H1 (cell line): ENCODE measurements around the gene FARSB. TPM values are rescaled to one million over a fixed set of nuclear protein-coding genes. Genes with fewer than 3 reads are reported as not detected.

Experiments
- CTCF ChIA-PET: fragments of 300-600 bp; sonication (Branson Sonifier 250); formaldehyde crosslinking; loops from one replicate; lab custom pipeline; 2021; ENCODE audit not compliant: partially characterized antibody; lab: Charles Lee
- POLR2A ChIA-PET: fragments of 300-600 bp; sonication (Branson Sonifier 250); formaldehyde crosslinking; loops from one replicate; lab custom pipeline; 2021; ENCODE audit warnings: inconsistent platforms; ENCODE audit not compliant: partially characterized antibody; lab: Charles Lee
- DNase-seq, 2 experiments: peaks; one replicate each; pipeline versions ENCODE4 v3.0.0 to v3.0.0-alpha.2; 2010 to 2022; ENCODE audit warnings: low spot score in 2 of 2, low read depth in 1 of 2, mixed read lengths in 1 of 2
- FAIRE-seq: peaks from 2 replicates; lab custom pipeline; 2011; peaks lifted over from hg19 to GRCh38; lab: Jason Lieb, UNC
- H2AFZ ChIP-seq: 2 replicates; pipeline ENCODE4 v1.8.1; 2012; ENCODE audit warnings: low read length, inconsistent platforms
- H2AK5ac ChIP-seq: 2 replicates; pipeline ENCODE4 v1.6.1; 2013; ENCODE audit warnings: low read depth, low read length
- H2BK120ac ChIP-seq: replicated peaks from 2 replicates; pipeline ENCODE3; 2013; ENCODE audit warnings: low read depth, low read length, inconsistent platforms
- H2BK12ac ChIP-seq: 2 replicates; pipeline ENCODE4 v1.6.1; 2013; ENCODE audit warnings: low read depth, low read length
- H2BK15ac ChIP-seq: 2 replicates; pipeline ENCODE4 v1.6.1; 2013; ENCODE audit warnings: low read length
- H2BK20ac ChIP-seq: 2 replicates; pipeline ENCODE4 v1.6.1; 2013; ENCODE audit warnings: low read length
- H2BK5ac ChIP-seq: 2 replicates; pipeline ENCODE4 v1.6.1; 2013; ENCODE audit warnings: low read depth, low read length
- H3K14ac ChIP-seq: 2 replicates; pipeline ENCODE4 v1.6.1; 2013; ENCODE audit warnings: inconsistent platforms; ENCODE audit not compliant: insufficient read length
- H3K18ac ChIP-seq: 2 replicates; pipeline ENCODE4 v1.6.1; 2013; ENCODE audit warnings: low read length; ENCODE audit errors: extremely low read depth
- H3K23ac ChIP-seq: 2 replicates; pipeline ENCODE4 v1.6.1; 2013; ENCODE audit warnings: inconsistent platforms; ENCODE audit not compliant: insufficient read length
- H3K23me2 ChIP-seq: 2 replicates; pipeline ENCODE4 v1.6.1; 2013; ENCODE audit warnings: low read depth, low read length
- H3K27ac ChIP-seq: 2 replicates; pipeline ENCODE4 v1.6.1; 2011; ENCODE audit warnings: low read depth, low read length, inconsistent platforms
- H3K27me3 ChIP-seq, 4 experiments: replicated peaks in 1 of 4; 1 replicate in 1 of 4; 2 replicates in 3 of 4; pipeline versions ENCODE4 v1.6.1 to v1.8.1; 2011 to 2013; ENCODE audit warnings: low read length in 3 of 4, mild to moderate bottlenecking in 3 of 4, inconsistent platforms in 2 of 4, mixed read lengths in 2 of 4, moderate library complexity in 1 of 4; ENCODE audit not compliant: control insufficient read depth in 3 of 4, insufficient read depth in 3 of 4; ENCODE audit errors: extremely low read depth in 1 of 4
- H3K36me3 ChIP-seq, 4 experiments: 2 replicates each; pipeline versions ENCODE4 v1.6.1 to v1.8.1; 2011 to 2013; ENCODE audit warnings: mild to moderate bottlenecking in 4 of 4, low read length in 3 of 4, moderate library complexity in 2 of 4, control low read depth in 1 of 4, inconsistent platforms in 1 of 4; ENCODE audit not compliant: insufficient read depth in 4 of 4, control insufficient read depth in 2 of 4
- H3K4ac ChIP-seq: replicated peaks from 2 replicates; pipeline ENCODE3; 2013; ENCODE audit warnings: low read length, low read depth, mixed read lengths, inconsistent platforms; ENCODE audit not compliant: insufficient read length
- H3K4me1 ChIP-seq, 4 experiments: replicated peaks in 1 of 4; 1 replicate in 1 of 4; 2 replicates in 3 of 4; pipeline versions ENCODE4 v1.6.1 to v1.8.1; 2011 to 2013; ENCODE audit warnings: low read length in 3 of 4, inconsistent platforms in 2 of 4, mixed read lengths in 1 of 4; ENCODE audit not compliant: insufficient read depth in 4 of 4, control insufficient read depth in 3 of 4
- H3K4me2 ChIP-seq, 2 experiments: 2 replicates each; pipeline versions ENCODE4 v1.6.1 to v1.8.1; 2011 to 2013; ENCODE audit warnings: low read depth in 2 of 2, low read length in 2 of 2, control low read depth in 1 of 2, inconsistent platforms in 1 of 2, mild to moderate bottlenecking in 1 of 2; ENCODE audit not compliant: insufficient read depth in 1 of 2
- H3K4me3 ChIP-seq, 4 experiments: fragments of 200-600, 300-600 bp in 1 of 4; sonication (generic), shearing (Covaris generic), sonication (Bioruptor Twin) in 1 of 4; 2 replicates each; pipeline versions ENCODE4 v1.5.1 to v1.8.1; 2011 to 2016; ENCODE audit warnings: low read length in 4 of 4, low read depth in 3 of 4, control low read depth in 2 of 4, inconsistent platforms in 2 of 4, mild to moderate bottlenecking in 2 of 4, mixed read lengths in 1 of 4, moderate library complexity in 1 of 4; ENCODE audit not compliant: insufficient read depth in 2 of 4; ENCODE audit errors: extremely low read depth in 1 of 4
- H3K56ac ChIP-seq: replicated peaks from 2 replicates; pipeline ENCODE3; 2013; ENCODE audit warnings: low read depth, mild to moderate bottlenecking, mixed read lengths, low read length, inconsistent platforms; ENCODE audit not compliant: insufficient read length
- H3K79me1 ChIP-seq: 2 replicates; pipeline ENCODE4 v1.6.1; 2013; ENCODE audit warnings: low read depth, low read length, control low read depth
- H3K79me2 ChIP-seq, 2 experiments: 2 replicates each; pipeline versions ENCODE4 v1.6.1 to v1.8.1; 2012 to 2013; ENCODE audit warnings: low read length in 2 of 2, mild to moderate bottlenecking in 2 of 2, inconsistent platforms in 1 of 2; ENCODE audit not compliant: insufficient read depth in 2 of 2, control insufficient read depth in 1 of 2
- H3K9ac ChIP-seq, 4 experiments: replicated peaks in 1 of 4; 1 replicate in 1 of 4; 2 replicates in 3 of 4; pipeline versions ENCODE4 v1.6.1 to v1.8.1; 2011 to 2013; ENCODE audit warnings: low read depth in 3 of 4, low read length in 3 of 4, control low read depth in 2 of 4, mild to moderate bottlenecking in 2 of 4, moderate library complexity in 2 of 4, inconsistent platforms in 1 of 4; ENCODE audit errors: extremely low read depth in 1 of 4
- H3K9me3 ChIP-seq, 2 experiments: 2 replicates each; pipeline versions ENCODE4 v1.6.1 to v1.8.1; 2012 to 2013; ENCODE audit warnings: mild to moderate bottlenecking in 2 of 2, moderate library complexity in 2 of 2, control low read depth in 1 of 2, inconsistent platforms in 1 of 2, low read depth in 1 of 2, low read length in 1 of 2, mixed read lengths in 1 of 2; ENCODE audit not compliant: insufficient read depth in 2 of 2
- H4K20me1 ChIP-seq, 2 experiments: replicated peaks in 1 of 2; 2 replicates each; pipeline versions ENCODE3 to v1.8.1; 2011 to 2013; ENCODE audit warnings: inconsistent platforms in 2 of 2, low read length in 2 of 2, mild to moderate bottlenecking in 1 of 2; ENCODE audit not compliant: insufficient read depth in 2 of 2, control insufficient read depth in 1 of 2
- H4K5ac ChIP-seq: 2 replicates; pipeline ENCODE4 v1.6.1; 2013; ENCODE audit warnings: low read length, low read depth, mixed read lengths, inconsistent platforms; ENCODE audit not compliant: insufficient read length
- H4K8ac ChIP-seq: 2 replicates; pipeline ENCODE4 v1.8.0; 2013; ENCODE audit warnings: mild to moderate bottlenecking, moderate library complexity, low read length, inconsistent platforms; ENCODE audit not compliant: insufficient read depth; ENCODE audit errors: extremely low read depth
- H4K91ac ChIP-seq: replicated peaks from 2 replicates; pipeline ENCODE3; 2013; ENCODE audit warnings: low read length, mixed read lengths, inconsistent platforms; ENCODE audit not compliant: insufficient read length
- ASH2L ChIP-seq: fragments of 200-600, 300-600 bp; sonication (generic); IDR thresholded peaks from one replicate; pipeline ENCODE4 v1.7.1; 2017; ENCODE audit warnings: low read length
- ATF2 ChIP-seq: IDR thresholded peaks from 2 replicates; pipeline ENCODE4 v1.6.1; 2012; ENCODE audit warnings: low read length, inconsistent platforms
- CBX5 ChIP-seq: fragments of 300-800, 300-1000 bp; sonication (generic); IDR thresholded peaks from 2 replicates; pipeline ENCODE4 v1.7.1; 2016; ENCODE audit warnings: antibody characterized with exemption, low read length, low read depth
- CREB1 ChIP-seq: IDR thresholded peaks from 2 replicates; pipeline ENCODE4 v1.6.1; 2012; ENCODE audit warnings: inconsistent platforms
- EZH2 ChIP-seq: fragments of 200-600 bp; sonication (generic); IDR thresholded peaks from 2 replicates; pipeline ENCODE4 v1.7.1; 2012; ENCODE audit warnings: low read depth, mild to moderate bottlenecking, moderate library complexity, low read length, inconsistent platforms; ENCODE audit not compliant: severe bottlenecking
- HDAC2 ChIP-seq, 2 experiments: fragments of 300-600 bp in 1 of 2; sonication (generic) in 1 of 2; IDR thresholded peaks; 2 replicates each; pipeline ENCODE4 v1.6.1; 2011 to 2012; ENCODE audit warnings: low read depth in 2 of 2, low read length in 2 of 2, mild to moderate bottlenecking in 2 of 2, moderate library complexity in 2 of 2, borderline replicate concordance in 1 of 2, inconsistent platforms in 1 of 2
- HDAC6 ChIP-seq: IDR thresholded peaks from one replicate; pipeline ENCODE4 v1.7.1; 2012; ENCODE audit warnings: low read depth, mild to moderate bottlenecking, inconsistent platforms, low read length, moderate library complexity
- KDM5A ChIP-seq: fragments of 200-600 bp; IDR thresholded peaks from 2 replicates; pipeline ENCODE4 v1.7.1; 2012; ENCODE audit warnings: mild to moderate bottlenecking, low read length, inconsistent platforms, mixed read lengths
- MAX ChIP-seq: IDR thresholded peaks from 2 replicates; pipeline ENCODE4 v1.6.1; 2012; ENCODE audit warnings: inconsistent platforms
- POU5F1 ChIP-seq: IDR thresholded peaks from 2 replicates; pipeline ENCODE4 v1.6.1; 2011; ENCODE audit warnings: low read depth, mild to moderate bottlenecking, low read length, moderate library complexity
- SAP30 ChIP-seq: fragments of 300-600 bp; sonication (generic); IDR thresholded peaks from 2 replicates; pipeline ENCODE4 v1.7.1; 2012; ENCODE audit warnings: low read length, moderate library complexity, mild to moderate bottlenecking, inconsistent platforms; ENCODE audit not compliant: insufficient read depth, insufficient replicate concordance
- SRF ChIP-seq: IDR thresholded peaks from 2 replicates; pipeline ENCODE4 v1.6.1; 2011; ENCODE audit warnings: mild to moderate bottlenecking, low read depth, low read length, moderate library complexity
- WGBS, 2 experiments: shearing (Covaris generic) in 1 of 2; methylation state at CpG; one replicate each; pipeline versions ENCODE4 v1.1.6 to v1.1.7; 2013 to 2015; ENCODE audit warnings: low lambda C conversion rate in 2 of 2, mixed read lengths in 2 of 2, inconsistent platforms in 1 of 2, low coverage in 1 of 2, missing lambda C conversion rate in 1 of 2; ENCODE audit not compliant: insufficient replicate concordance in 2 of 2, insufficient coverage in 1 of 2, insufficient read length in 1 of 2; ENCODE audit errors: extremely low coverage in 1 of 2, missing lambda C conversion rate in 1 of 2; 5-methylcytosine and 5-hydroxymethylcytosine counted together
- polyA plus RNA-seq, 7 experiments: library from polyadenylated mRNA; depleted of rRNA in 3 of 7; stranded (reverse) in 5 of 7; unstranded in 2 of 7; fragments of >200 nt in 5 of 7; fragments of 200-250 nt in 2 of 7; gene quantifications; 1 replicate in 5 of 7; 2 replicates in 1 of 7; 4 replicates in 1 of 7; pipeline versions ENCODE4 v1.2.1 to v1.2.3, GENCODE V29; 2011 to 2013; ENCODE audit warnings: missing spikeins in 2 of 7, mixed read lengths in 2 of 7
- total RNA-seq: library from RNA; stranded (reverse); fragmentation: NEBNext Ultra II Directional; extraction: Animal tissue kit (Norgen Biotek cat#: 25700); gene quantifications from 2 replicates; pipeline ENCODE4 v1.2.1, GENCODE V29; 2021

FARSB gene
- total and polyA plus RNA-seq, 2 of the 8 experiments (the other 6 are each of a cell fraction or from before 2014, with no cell fraction given), result 21.0 to 37.9 TPM

GRCh38 chr2:222591661-222592060 is 64.2 kb downstream of the FARSB start:
- H2BK5ac ChIP-seq, result no peak overlapping the region
- WGBS, 2 experiments, result 82% methylated on average over 1 of the region's 1 CpG; no CpG with 5 or more reads in 1 of the 2 experiments
- H3K9me3 ChIP-seq, result no peaks in the 10 kb centered on the region
- no peak overlapping the region for H4K8ac ChIP-seq
- no peak overlapping the region for H3K14ac ChIP-seq
- H3K4ac ChIP-seq, result no peak overlapping the region
- DNase-seq (no peak), FAIRE-seq (no peak)
- H2BK120ac ChIP-seq, result no peak overlapping the region
- no peak overlapping the region for H3K4me2 ChIP-seq
- peaks cover 0 to 26% (median 5%) of the 10 kb centered on the region in 4 experiments; a peak in 4 of 8 replicates for H3K36me3 ChIP-seq
- H2AK5ac ChIP-seq, result no peak overlapping the region
- CTCF ChIA-PET, result interaction anchor here (1.2 kb wide), 1 partner anchor 30 kb away, joined by 3 read pairs; no protein-coding TSS in a partner anchor
- no peak overlapping the region for H3K18ac ChIP-seq
- H3K27me3 ChIP-seq, result no peaks in the 10 kb centered on the region
- no peak overlapping the region for H2BK20ac ChIP-seq
- H2AFZ ChIP-seq, result no peak overlapping the region
- no peak overlapping the region for H3K4me3 ChIP-seq
- no peaks in the 10 kb centered on the region; the same call in 1 of the 2 replicates for H3K79me1 ChIP-seq
- H3K4me1 ChIP-seq, result no peaks in the 10 kb centered on the region
- H3K27ac ChIP-seq, result no peak overlapping the region
- POLR2A ChIA-PET, result no interaction called here
- H4K5ac ChIP-seq, result no peak overlapping the region
- no peak overlapping the region for H4K91ac ChIP-seq
- no peak overlapping the region for H3K56ac ChIP-seq
- no peak overlapping the region for H2BK12ac ChIP-seq
- no peaks in the 10 kb centered on the region for H4K20me1 ChIP-seq
- H2BK15ac ChIP-seq, result no peak overlapping the region
- no peaks in the 10 kb centered on the region for H3K79me2 ChIP-seq
- no peak overlapping the region for H3K23ac ChIP-seq
- no peak overlapping the region for H3K9ac ChIP-seq
- no peaks in the 10 kb centered on the region for H3K23me2 ChIP-seq
- no peak for TF ChIP-seq POU5F1
- TF ChIP-seq MAX, result no peak
- no peak for TF ChIP-seq HDAC6
- TF ChIP-seq SAP30, result no peak
- no peak for TF ChIP-seq KDM5A
- no peak for TF ChIP-seq ATF2
- no peak for TF ChIP-seq CBX5
- TF ChIP-seq HDAC2 (IDR thresholded peaks at IDR 0.05; ENCODE audit: borderline replicate concordance in 1 of 2, low read depth in 2 of 2, low read length in 2 of 2), result no peak
- no peak for TF ChIP-seq EZH2
- no peak for TF ChIP-seq CREB1
- TF ChIP-seq ASH2L, result no peak
- no peak for TF ChIP-seq SRF
